ENCODE measurements around the gene BANK1.
A peak's percentile ranks its signal among the peaks of the same experiment; 100 is the strongest.

The BANK1 gene

GRCh38 chr4:101790521-101791181, at the start of gene BANK1:
Gene BANK1, plus strand, starts transcription at chr4:101790730. Its CDS starts 151 bp downstream, at chr4:101790881.
- DNase-seq: peak in 2 of 4 experiments; percentile 6 to 9

- DNase-seq: no peak
These were observed 36.8 kb upstream of the BANK1 start for GRCh38 chr4:101753721-101754120.

- no peak for DNase-seq
These were observed 34.3 kb upstream of the BANK1 start for GRCh38 chr4:101756181-101756580.

GRCh38 chr4:101761405-101761804, 29.1 kb upstream of the BANK1 start:
- no peak for DNase-seq

- DNase-seq: no peak
These were observed 28.5 kb upstream of the BANK1 start for GRCh38 chr4:101762025-101762424.

GRCh38 chr4:101762534-101762933, 28.0 kb upstream of the BANK1 start:
- no peak for DNase-seq

GRCh38 chr4:101763576-101763975, 27.0 kb upstream of the BANK1 start:
- DNase-seq: no peak

GRCh38 chr4:101774807-101775206, 15.7 kb upstream of the BANK1 start:
- no peak for DNase-seq

GRCh38 chr4:101777431-101777830, 13.1 kb upstream of the BANK1 start:
- DNase-seq: no peak

GRCh38 chr4:101780284-101780683, 10.2 kb upstream of the BANK1 start:
- DNase-seq: no peak

- no peak for DNase-seq
These were observed 8.0 kb upstream of the BANK1 start for GRCh38 chr4:101782546-101782945.

- no peak for DNase-seq
These were observed 5.6 kb upstream of the BANK1 start for GRCh38 chr4:101784957-101785356.

GRCh38 chr4:101785486-101785885, 5.0 kb upstream of the BANK1 start:
- DNase-seq: no peak

- no peak for DNase-seq
These were observed 2.7 kb upstream of the BANK1 start for GRCh38 chr4:101787701-101788316.

GRCh38 chr4:101791182-101791558, 640 bp downstream of the BANK1 start:
- DNase-seq: no peak

- DNase-seq: no peak
These were observed 1.6 kb downstream of the BANK1 start for GRCh38 chr4:101792056-101792590.

GRCh38 chr4:101793397-101793796, 2.9 kb downstream of the BANK1 start:
- DNase-seq: no peak

- no peak for DNase-seq
These were observed 4.3 kb downstream of the BANK1 start for GRCh38 chr4:101794806-101795205.

GRCh38 chr4:101795704-101796103, 5.2 kb downstream of the BANK1 start:
- no peak for DNase-seq

- DNase-seq: no peak
These were observed 11.4 kb downstream of the BANK1 start for GRCh38 chr4:101801958-101802357.

- no peak for DNase-seq
These were observed 16.4 kb downstream of the BANK1 start for GRCh38 chr4:101806914-101807313.

- DNase-seq: no peak
These were observed 16.8 kb downstream of the BANK1 start for GRCh38 chr4:101807351-101807750.

- no peak for DNase-seq
These were observed 23.1 kb downstream of the BANK1 start for GRCh38 chr4:101813604-101814003.

- no peak for DNase-seq
These were observed 27.8 kb downstream of the BANK1 start for GRCh38 chr4:101818362-101818761.

GRCh38 chr4:101823864-101824263, 33.3 kb downstream of the BANK1 start:
- no peak for DNase-seq
